PC-3 (cell line): ENCODE data around the gene ATP1A4. TPM values are rescaled to one million over a fixed set of nuclear protein-coding genes. Genes with fewer than 3 reads are reported as not detected.

Experiments used
- ATAC-seq: fragments of 200-7000 bp; cut with Tn5 transposase; 2 replicates; pipeline ENCODE4 v1.9.1; 2020; ENCODE audit warnings: mild to moderate bottlenecking, moderate library complexity
- BruUV-seq: library from RNA; stranded (reverse); fragments of 400-500 nt; replicated peaks from 2 replicates; lab custom pipeline; 2021; lab: Mats Ljungman, UMichigan
- CTCF ChIA-PET: fragments of 300-600 bp; sonication (Branson Sonifier 250); formaldehyde crosslinking; loops from one replicate; lab custom pipeline; 2022; ENCODE audit warnings: antibody characterized with exemption; lab: Charles Lee
- POLR2A ChIA-PET: fragments of 300-600 bp; sonication (Branson Sonifier 250); formaldehyde crosslinking; loops from one replicate; lab custom pipeline; 2022; ENCODE audit warnings: antibody characterized with exemption; ENCODE audit not compliant: unreplicated experiment; lab: Charles Lee
- DNase-seq: peaks from one replicate; pipeline ENCODE4 v3.0.0-alpha.2; 2015
- H2AFZ ChIP-seq: fragments of 300-600 bp; sonication (generic); 2 replicates; pipeline ENCODE4 v1.6.0; 2016; ENCODE audit warnings: antibody characterized with exemption, low read length
- H3F3A ChIP-seq: fragments of 300-600 bp; sonication (generic); one replicate; pipeline ENCODE4 v1.6.0; 2017; ENCODE audit warnings: antibody characterized with exemption, low read length, control low read depth, mild to moderate bottlenecking; ENCODE audit not compliant: unreplicated experiment
- H3K27ac ChIP-seq: fragments of 300-600 bp; sonication (generic); 2 replicates; pipeline ENCODE4 v1.5.1; 2016; ENCODE audit warnings: mild to moderate bottlenecking, low read length
- H3K27me3 ChIP-seq: fragments of 300-600 bp; sonication (generic); 2 replicates; pipeline ENCODE4 v1.6.1; 2016; ENCODE audit warnings: low read length, mixed read lengths
- H3K36me3 ChIP-seq: fragments of 300-600 bp; sonication (generic); 2 replicates; pipeline ENCODE4 v1.6.1; 2016; ENCODE audit warnings: low read depth, mixed run types, low read length, mixed read lengths
- H3K4me1 ChIP-seq: fragments of 300-600 bp; sonication (generic); 2 replicates; pipeline ENCODE4 v1.5.1; 2016; ENCODE audit warnings: low read length; ENCODE audit not compliant: insufficient read depth
- H3K4me2 ChIP-seq: fragments of 300-600 bp; sonication (generic); 2 replicates; pipeline ENCODE4 v1.6.0; 2016; ENCODE audit warnings: low read length
- H3K4me3 ChIP-seq: fragments of 300-600 bp; sonication (generic); 2 replicates; pipeline ENCODE4 v1.5.1; 2016; ENCODE audit warnings: mild to moderate bottlenecking, low read length, mixed read lengths
- H3K79me2 ChIP-seq: fragments of 300-600 bp; sonication (generic); 2 replicates; pipeline ENCODE4 v1.6.1; 2017; ENCODE audit warnings: low read length, mixed read lengths
- H3K9ac ChIP-seq: fragments of 300-600 bp; sonication (generic); 2 replicates; pipeline ENCODE4 v1.6.0; 2016; ENCODE audit warnings: mild to moderate bottlenecking, low read length
- H3K9me2 ChIP-seq: fragments of 300-600 bp; sonication (generic); replicated peaks from 2 replicates; pipeline ENCODE4 v1.6.1; 2016; ENCODE audit warnings: mixed run types, low read length, mixed read lengths
- H3K9me3 ChIP-seq: fragments of 300-600 bp; sonication (generic); 2 replicates; pipeline ENCODE4 v1.6.1; 2016; ENCODE audit warnings: low read length, mixed read lengths
- H4K20me1 ChIP-seq: fragments of 300-600 bp; sonication (generic); 2 replicates; pipeline ENCODE4 v1.6.1; 2016; ENCODE audit warnings: low read length, mixed read lengths
- CTCF ChIP-seq: fragments of 300-600 bp; sonication (generic); conservative IDR thresholded peaks from 2 replicates; pipeline ENCODE4 v1.5.1; 2017; ENCODE audit warnings: antibody characterized with exemption, low read depth, mild to moderate bottlenecking, low read length
- EZH2 ChIP-seq: fragments of 300-600 bp; sonication (generic); IDR thresholded peaks from one replicate; pipeline ENCODE4 v1.6.1; 2017; ENCODE audit warnings: antibody characterized with exemption, mild to moderate bottlenecking, low read length; ENCODE audit not compliant: unreplicated experiment
- EZH2phosphoT487 ChIP-seq: fragments of 300-600 bp; sonication (generic); IDR thresholded peaks from 2 replicates; pipeline ENCODE4 v1.6.1; 2018; ENCODE audit warnings: mild to moderate bottlenecking, antibody characterized with exemption, low read length, borderline replicate concordance
- intact Hi-C: fragments of 100-400 bp; cut with micrococcal nuclease; formaldehyde crosslinking; loops from 2 replicates; pipeline ENCODE4 v1.9.0; 2023
- total RNA-seq: library from RNA; depleted of rRNA; stranded (reverse); fragments of >200 nt; gene quantifications from 2 replicates; pipeline ENCODE4 v1.2.3, GENCODE V29; 2014

The ATP1A4 gene
- total RNA-seq, 1 experiment from 2014 or later = 0.04 TPM

GRCh38 chr1:160157174-160157573, 5.8 kb downstream of the ATP1A4 start:
- Histone ChIP-seq H3K79me2 (no peaks in the 10 kb centered on the region), H3K36me3 (no peaks in the 10 kb centered on the region), H3K4me2 (no peak overlapping the region), H3K9me3 (no peaks in the 10 kb centered on the region), H3F3A (no peaks in the 10 kb centered on the region), H3K27me3 (no peaks in the 10 kb centered on the region), H3K4me1 (peaks cover 11% of the 10 kb centered on the region; the same call in 1 of the 2 replicates), H3K27ac (no peak overlapping the region), H3K4me3 (no peak overlapping the region), H3K9me2 (no peaks in the 10 kb centered on the region), H4K20me1 (no peaks in the 10 kb centered on the region), H3K9ac (no peak overlapping the region), H2AFZ (no peak overlapping the region)
- no peak for TF ChIP-seq EZH2
- no peak for TF ChIP-seq CTCF
- TF ChIP-seq EZH2phosphoT487 = no peak
- no peak for ATAC-seq
- BruUV-seq = no TSS peak
- POLR2A ChIA-PET = no interaction called here
- DNase-seq = no peak
- intact Hi-C loops = no loop called here
- CTCF ChIA-PET = no interaction called here

- Histone ChIP-seq H3K9me2 (no peaks in the 10 kb centered on the region), H3K9me3 (no peaks in the 10 kb centered on the region), H3K9ac (no peak overlapping the region), H3K4me1 (peaks cover 11% of the 10 kb centered on the region; the same call in 1 of the 2 replicates), H3K36me3 (no peaks in the 10 kb centered on the region), H3K27me3 (no peaks in the 10 kb centered on the region), H3K4me2 (no peak overlapping the region), H3K4me3 (no peak overlapping the region), H3F3A (no peaks in the 10 kb centered on the region), H3K27ac (no peak overlapping the region), H3K79me2 (no peaks in the 10 kb centered on the region), H2AFZ (no peak overlapping the region), H4K20me1 (no peaks in the 10 kb centered on the region)
- DNase-seq (no peak), ATAC-seq (no peak)
- BruUV-seq = no TSS peak
- CTCF ChIA-PET = no interaction called here
- TF ChIP-seq EZH2phosphoT487 (no peak), EZH2 (no peak), CTCF (no peak)
- POLR2A ChIA-PET = no interaction called here
- intact Hi-C loops = no loop called here
These were observed 6.6 kb downstream of the ATP1A4 start for GRCh38 chr1:160158031-160158430.

- TF ChIP-seq CTCF (no peak), EZH2 (no peak), EZH2phosphoT487 (no peak)
- ATAC-seq (no peak), DNase-seq (no peak)
- Histone ChIP-seq H3K36me3 (no peaks in the 10 kb centered on the region), H2AFZ (no peak overlapping the region), H3K27ac (no peak overlapping the region), H3K9ac (no peak overlapping the region), H4K20me1 (no peaks in the 10 kb centered on the region), H3K9me2 (no peaks in the 10 kb centered on the region), H3K79me2 (no peaks in the 10 kb centered on the region), H3F3A (no peaks in the 10 kb centered on the region), H3K27me3 (no peaks in the 10 kb centered on the region), H3K4me1 (peaks cover 11% of the 10 kb centered on the region; the same call in 1 of the 2 replicates), H3K4me2 (no peak overlapping the region), H3K4me3 (no peak overlapping the region), H3K9me3 (no peaks in the 10 kb centered on the region)
- CTCF ChIA-PET = interaction anchor here (0.5 kb wide), 1 partner anchor 47 kb away, joined by 6 read pairs; no protein-coding TSS in a partner anchor
- POLR2A ChIA-PET = no interaction called here
- intact Hi-C loops = no loop called here
- no TSS peak for BruUV-seq
These were observed 7.1 kb downstream of the ATP1A4 start for GRCh38 chr1:160158534-160158933.
